ENCODE results near the gene FAM228B. TPM values are rescaled to one million over a fixed set of nuclear protein-coding genes. Genes with fewer than 3 reads are reported as not detected.

Gene FAM228B
- total and polyA plus RNA-seq, 9 of the 15 experiments (the other 6 are each of a cell fraction or from before 2014, with no cell fraction given), result 1.1 to 3.7 (median 2.6) TPM

DNA sequence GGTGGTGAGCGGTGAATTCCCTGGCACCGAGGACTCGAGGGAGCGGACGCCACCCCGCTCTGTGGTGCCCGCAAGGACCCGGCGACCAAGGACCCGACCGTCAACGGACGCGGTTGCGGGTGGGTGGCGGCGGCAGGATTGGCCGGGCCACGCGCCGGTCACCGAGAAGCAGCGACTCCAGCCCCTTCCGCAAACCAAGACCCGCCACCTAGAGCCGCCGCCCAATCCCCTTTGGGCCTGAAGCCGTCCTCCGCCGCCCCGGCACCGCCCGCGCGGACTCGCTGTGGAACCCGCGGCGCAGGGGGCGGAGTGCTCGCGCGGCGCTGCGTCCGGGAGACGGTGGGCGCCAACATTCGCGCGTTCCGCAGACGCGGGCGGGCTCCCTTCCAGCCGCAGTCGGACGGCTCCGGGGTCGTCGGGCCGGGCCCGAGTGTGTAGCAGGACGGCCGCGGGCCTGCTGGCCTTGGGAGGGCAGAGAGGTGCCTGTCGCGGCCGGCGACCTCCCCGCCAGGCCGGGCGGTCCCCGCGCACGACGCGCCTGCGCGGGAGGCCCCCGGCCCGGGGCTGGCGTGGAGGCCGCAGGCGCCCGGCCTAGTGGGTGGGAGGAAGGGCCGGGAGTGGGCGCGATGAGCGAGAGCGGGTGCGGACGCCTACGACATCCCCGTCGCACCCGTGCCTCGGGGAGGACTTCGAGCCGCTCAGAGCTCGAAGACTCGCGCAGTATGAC lies at the start of gene FAM228B, which contains the start of gene PFN4 (continued):
- TF ChIP-seq ZNF589 (CRISPR knock-in tag; IDR thresholded peaks at IDR 0.05; ENCODE audit: low read depth), result no peak
- TF ChIP-seq GTF2E2 (tag; IDR thresholded peaks at IDR 0.05), result peak; percentile 86
- TF ChIP-seq, protein P1, sequence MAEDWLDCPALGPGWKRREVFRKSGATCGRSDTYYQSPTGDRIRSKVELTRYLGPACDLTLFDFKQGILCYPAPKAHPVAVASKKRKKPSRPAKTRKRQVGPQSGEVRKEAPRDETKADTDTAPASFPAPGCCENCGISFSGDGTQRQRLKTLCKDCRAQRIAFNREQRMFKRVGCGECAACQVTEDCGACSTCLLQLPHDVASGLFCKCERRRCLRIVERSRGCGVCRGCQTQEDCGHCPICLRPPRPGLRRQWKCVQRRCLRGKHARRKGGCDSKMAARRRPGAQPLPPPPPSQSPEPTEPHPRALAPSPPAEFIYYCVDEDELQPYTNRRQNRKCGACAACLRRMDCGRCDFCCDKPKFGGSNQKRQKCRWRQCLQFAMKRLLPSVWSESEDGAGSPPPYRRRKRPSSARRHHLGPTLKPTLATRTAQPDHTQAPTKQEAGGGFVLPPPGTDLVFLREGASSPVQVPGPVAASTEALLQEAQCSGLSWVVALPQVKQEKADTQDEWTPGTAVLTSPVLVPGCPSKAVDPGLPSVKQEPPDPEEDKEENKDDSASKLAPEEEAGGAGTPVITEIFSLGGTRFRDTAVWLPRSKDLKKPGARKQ (CRISPR knock-in tag; IDR thresholded peaks at IDR 0.05), result no peak
- TF ChIP-seq, protein P2, sequence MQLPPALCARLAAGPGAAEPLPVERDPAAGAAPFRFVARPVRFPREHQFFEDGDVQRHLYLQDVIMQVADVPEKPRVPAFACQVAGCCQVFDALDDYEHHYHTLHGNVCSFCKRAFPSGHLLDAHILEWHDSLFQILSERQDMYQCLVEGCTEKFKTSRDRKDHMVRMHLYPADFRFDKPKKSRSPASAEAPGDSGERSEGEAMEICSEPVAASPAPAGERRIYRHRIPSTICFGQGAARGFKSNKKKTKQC (CRISPR knock-in tag; IDR thresholded peaks at IDR 0.05), result peak; percentile 47; the same call in 1 of the 2 replicates
- no peak for TF ChIP-seq SAP30 (IDR thresholded peaks at IDR 0.05; ENCODE audit: borderline replicate concordance, insufficient read depth, low read depth, low read length, poor library complexity, severe bottlenecking)
- no peak for TF ChIP-seq KLF16 (IDR thresholded peaks at IDR 0.05)
- TF ChIP-seq, protein P3, sequence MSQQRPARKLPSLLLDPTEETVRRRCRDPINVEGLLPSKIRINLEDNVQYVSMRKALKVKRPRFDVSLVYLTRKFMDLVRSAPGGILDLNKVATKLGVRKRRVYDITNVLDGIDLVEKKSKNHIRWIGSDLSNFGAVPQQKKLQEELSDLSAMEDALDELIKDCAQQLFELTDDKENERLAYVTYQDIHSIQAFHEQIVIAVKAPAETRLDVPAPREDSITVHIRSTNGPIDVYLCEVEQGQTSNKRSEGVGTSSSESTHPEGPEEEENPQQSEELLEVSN (IDR thresholded peaks at IDR 0.05; ENCODE audit: borderline replicate concordance in 1 of 2, extremely low read depth in 1 of 2, insufficient read depth in 1 of 2, insufficient read length in 1 of 2, low read depth in 1 of 2, low read length in 1 of 2, poor library complexity in 1 of 2, severe bottlenecking in 1 of 2), result peak; percentile 71 to 74
- TF ChIP-seq EGR1 (conservative IDR thresholded peaks at IDR 0.05), result peak; percentile 71
- TF ChIP-seq NRF1 (conservative IDR thresholded peaks at IDR 0.05 in 1 of 2, IDR thresholded peaks at IDR 0.05 in 1 of 2), result peak; percentile 90 to 93
- no peak for TF ChIP-seq OTX1 (CRISPR knock-in tag; IDR thresholded peaks at IDR 0.05)
- TF ChIP-seq, protein P4, sequence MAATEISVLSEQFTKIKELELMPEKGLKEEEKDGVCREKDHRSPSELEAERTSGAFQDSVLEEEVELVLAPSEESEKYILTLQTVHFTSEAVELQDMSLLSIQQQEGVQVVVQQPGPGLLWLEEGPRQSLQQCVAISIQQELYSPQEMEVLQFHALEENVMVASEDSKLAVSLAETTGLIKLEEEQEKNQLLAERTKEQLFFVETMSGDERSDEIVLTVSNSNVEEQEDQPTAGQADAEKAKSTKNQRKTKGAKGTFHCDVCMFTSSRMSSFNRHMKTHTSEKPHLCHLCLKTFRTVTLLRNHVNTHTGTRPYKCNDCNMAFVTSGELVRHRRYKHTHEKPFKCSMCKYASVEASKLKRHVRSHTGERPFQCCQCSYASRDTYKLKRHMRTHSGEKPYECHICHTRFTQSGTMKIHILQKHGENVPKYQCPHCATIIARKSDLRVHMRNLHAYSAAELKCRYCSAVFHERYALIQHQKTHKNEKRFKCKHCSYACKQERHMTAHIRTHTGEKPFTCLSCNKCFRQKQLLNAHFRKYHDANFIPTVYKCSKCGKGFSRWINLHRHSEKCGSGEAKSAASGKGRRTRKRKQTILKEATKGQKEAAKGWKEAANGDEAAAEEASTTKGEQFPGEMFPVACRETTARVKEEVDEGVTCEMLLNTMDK (IDR thresholded peaks at IDR 0.05; ENCODE audit: borderline replicate concordance, insufficient read depth, low read depth, low read length, poor library complexity, severe bottlenecking), result no peak
- TF ChIP-seq LCOR (CRISPR knock-in tag; IDR thresholded peaks at IDR 0.05), result 0 out of 2 replicates have a peak, but pooled peaks have one; percentile 44
- no peak for TF ChIP-seq HMG20A (CRISPR knock-in tag; conservative IDR thresholded peaks at IDR 0.05)
- peak; percentile 58 for TF ChIP-seq NFIC (IDR thresholded peaks at IDR 0.05)
- TF ChIP-seq SP1 (CRISPR knock-in tag; IDR thresholded peaks at IDR 0.05), result no peak
- no peak for TF ChIP-seq ZNF316 (IDR thresholded peaks at IDR 0.05)
- no peak for TF ChIP-seq ZNF212 (CRISPR knock-in tag; IDR thresholded peaks at IDR 0.05)
- TF ChIP-seq, protein P5, sequence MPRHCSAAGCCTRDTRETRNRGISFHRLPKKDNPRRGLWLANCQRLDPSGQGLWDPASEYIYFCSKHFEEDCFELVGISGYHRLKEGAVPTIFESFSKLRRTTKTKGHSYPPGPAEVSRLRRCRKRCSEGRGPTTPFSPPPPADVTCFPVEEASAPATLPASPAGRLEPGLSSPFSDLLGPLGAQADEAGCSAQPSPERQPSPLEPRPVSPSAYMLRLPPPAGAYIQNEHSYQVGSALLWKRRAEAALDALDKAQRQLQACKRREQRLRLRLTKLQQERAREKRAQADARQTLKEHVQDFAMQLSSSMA (CRISPR knock-in tag; IDR thresholded peaks at IDR 0.05), result no peak
- TF ChIP-seq ZNF668 (CRISPR knock-in tag; IDR thresholded peaks at IDR 0.05), result no peak
- TF ChIP-seq ETV1 (tag; conservative IDR thresholded peaks at IDR 0.05; ENCODE audit: low read depth), result no peak
- no peak for TF ChIP-seq EZH2 (IDR thresholded peaks at IDR 0.05; ENCODE audit: borderline replicate concordance, low read depth, low read length)
- no peak for TF ChIP-seq NFXL1 (CRISPR knock-in tag; IDR thresholded peaks at IDR 0.05)
